Endothelial cell of umbilical vein (primary cell): ENCODE results near the gene SNCAIP. TPM values are rescaled to one million over a fixed set of nuclear protein-coding genes. Genes with fewer than 3 reads are reported as not detected.

Experiments used
- BruUV-seq: library from RNA; stranded (reverse); fragments of 400-500 nt; replicated peaks from 2 replicates; lab custom pipeline; 2021; lab: Mats Ljungman, UMichigan
- CTCF ChIA-PET: fragments of 300-600, 350-600 bp; sonication (Branson Sonifier 250); formaldehyde crosslinking; loops from one replicate; lab custom pipeline; 2021; ENCODE audit warnings: antibody characterized with exemption, inconsistent platforms; lab: Charles Lee
- POLR2A ChIA-PET: fragments of 300-600, 350-600 bp; sonication (Branson Sonifier 250); formaldehyde crosslinking; loops from one replicate; lab custom pipeline; 2021; ENCODE audit warnings: antibody characterized with exemption, inconsistent platforms; lab: Charles Lee
- DNase-seq: peaks from one replicate; pipeline ENCODE4 v3.0.0-alpha.2; 2011; ENCODE audit warnings: low read depth, low spot score
- FAIRE-seq: peaks from 2 replicates; lab custom pipeline; 2011; peaks lifted over from hg19 to GRCh38; lab: Jason Lieb, UNC
- H2AFZ ChIP-seq: 2 replicates; pipeline ENCODE4 v1.6.0; 2012; ENCODE audit warnings: low read depth, low read length, control low read depth, inconsistent platforms
- H3K27ac ChIP-seq: 2 replicates; pipeline ENCODE4 v1.5.1; 2011; ENCODE audit warnings: low read depth, mild to moderate bottlenecking, control low read depth, low read length, moderate library complexity; ENCODE audit not compliant: insufficient read depth
- H3K27me3 ChIP-seq, 2 experiments: 2 replicates each; pipeline versions ENCODE4 v1.6.0 to v1.6.1; 2011; ENCODE audit warnings: low read length in 2 of 2, mixed read lengths in 1 of 2; ENCODE audit not compliant: control insufficient read depth in 2 of 2, insufficient read depth in 2 of 2
- H3K36me3 ChIP-seq, 2 experiments: 2 replicates in 1 of 2; 3 replicates in 1 of 2; pipeline ENCODE4 v1.5.1; 2011; ENCODE audit warnings: low read length in 2 of 2, mild to moderate bottlenecking in 1 of 2, moderate library complexity in 1 of 2; ENCODE audit not compliant: control insufficient read depth in 2 of 2, insufficient read depth in 2 of 2; ENCODE audit errors: extremely low read depth in 1 of 2
- H3K4me1 ChIP-seq: 3 replicates; pipeline ENCODE4 v1.5.1; 2011; ENCODE audit warnings: mild to moderate bottlenecking, low read length; ENCODE audit not compliant: control insufficient read depth, insufficient read depth; ENCODE audit errors: extremely low read depth
- H3K4me2 ChIP-seq: 2 replicates; pipeline ENCODE4 v1.6.1; 2011; ENCODE audit warnings: low read length, control low read depth, mixed read lengths; ENCODE audit not compliant: insufficient read depth
- H3K4me3 ChIP-seq, 3 experiments: fragments of 200-600 bp in 1 of 3; sonication (generic), shearing (Covaris generic) in 1 of 3; replicated peaks in 1 of 3; 2 replicates each; pipeline ENCODE4 v1.5.1; 2011 to 2016; ENCODE audit warnings: control low read depth in 3 of 3, low read length in 3 of 3, mild to moderate bottlenecking in 2 of 3, inconsistent platforms in 1 of 3, low read depth in 1 of 3, moderate library complexity in 1 of 3; ENCODE audit not compliant: insufficient read depth in 1 of 3
- H3K79me2 ChIP-seq: 2 replicates; pipeline ENCODE4 v1.6.0; 2012; ENCODE audit warnings: low read length, inconsistent platforms; ENCODE audit not compliant: control insufficient read depth, insufficient read depth
- H3K9ac ChIP-seq: replicated peaks from 2 replicates; pipeline ENCODE3; 2011; ENCODE audit warnings: low read length, control low read depth; ENCODE audit not compliant: insufficient read depth; ENCODE audit errors: extremely low read depth
- H3K9me1 ChIP-seq: replicated peaks from 3 replicates; pipeline ENCODE4 v1.6.0; 2011; ENCODE audit warnings: mild to moderate bottlenecking, low read length; ENCODE audit not compliant: control insufficient read depth, insufficient read depth; ENCODE audit errors: extremely low read depth
- H3K9me3 ChIP-seq: replicated peaks from 2 replicates; pipeline ENCODE4 v1.5.1; 2012; ENCODE audit warnings: low read length, inconsistent platforms; ENCODE audit not compliant: control insufficient read depth, insufficient read depth
- H4K20me1 ChIP-seq: replicated peaks from 2 replicates; pipeline ENCODE3; 2011; ENCODE audit warnings: mild to moderate bottlenecking, low read length; ENCODE audit not compliant: control insufficient read depth, insufficient read depth; ENCODE audit errors: extremely low read depth
- EZH2 ChIP-seq: IDR thresholded peaks from 2 replicates; pipeline ENCODE4 v1.6.1; 2012; ENCODE audit warnings: borderline replicate concordance, low read depth, mild to moderate bottlenecking, moderate library complexity, low read length, inconsistent platforms; ENCODE audit not compliant: severe bottlenecking
- FOS ChIP-seq: IDR thresholded peaks from 2 replicates; pipeline ENCODE4 v1.6.1; 2011; ENCODE audit warnings: mild to moderate bottlenecking, low read length, moderate library complexity, borderline replicate concordance; ENCODE audit not compliant: insufficient read depth
- GATA2 ChIP-seq: IDR thresholded peaks from 2 replicates; pipeline ENCODE4 v1.7.0; 2011; ENCODE audit warnings: low read depth, mild to moderate bottlenecking, moderate library complexity, mixed read lengths, low read length; ENCODE audit not compliant: insufficient read length, insufficient read depth
- POLR2A ChIP-seq: IDR thresholded peaks from 2 replicates; pipeline ENCODE4 v1.6.1; 2012; ENCODE audit warnings: low read depth, mild to moderate bottlenecking, control low read depth, low read length
- dilution Hi-C: fragments of 300-500 bp; cut with MboI; formaldehyde crosslinking; loops from one replicate; pipeline ENCODE4 v1.15.0; 2019; ENCODE audit warnings: low sequenced_read_pairs; ENCODE audit not compliant: extremely low pct_ligation_motif_present
- intact Hi-C: fragments of 100-400 bp; cut with micrococcal nuclease; formaldehyde crosslinking; loops from one replicate; pipeline ENCODE4 v1.10.0; 2022
- polyA plus RNA-seq, 4 experiments: library from polyadenylated mRNA; depleted of rRNA in 3 of 4; stranded (reverse) in 3 of 4; unstranded in 1 of 4; fragments of >200 nt; gene quantifications; 2 replicates each; pipeline versions ENCODE4 v1.2.1 to v1.2.3, GENCODE V29; 2011 to 2012; ENCODE audit warnings: missing spikeins in 1 of 4
- total RNA-seq: library from RNA; stranded (reverse); gene quantifications from 2 replicates; pipeline ENCODE4 v1.2.3, GENCODE V29; 2021

Gene SNCAIP
- total and polyA plus RNA-seq, 2 donors (not counting 3 experiments of a cell fraction or from before 2014, with no cell fraction given), result 13.1 to 42.0 TPM

- intact Hi-C loops, result loop anchor here (10.0 kb wide), 1 partner anchor 544 kb away; the partner anchor contains the start of gene SRFBP1
- no peak overlapping the region for H2AFZ ChIP-seq
- dilution Hi-C loops, result no loop called here
- ChIA-PET CTCF (no interaction called here), POLR2A (no interaction called here)
- H3K79me2 ChIP-seq, result no peaks in the 10 kb centered on the region
- no peak overlapping the region for H3K9ac ChIP-seq
- H3K36me3 ChIP-seq, result no peaks in the 10 kb centered on the region
- H3K4me1 ChIP-seq, result no peaks in the 10 kb centered on the region
- no TSS peak for BruUV-seq
- TF ChIP-seq EZH2 (no peak), GATA2 (no peak), FOS (no peak), POLR2A (no peak)
- no peak overlapping the region for H3K4me3 ChIP-seq
- no peaks in the 10 kb centered on the region for H4K20me1 ChIP-seq
- no peaks in the 10 kb centered on the region for H3K9me3 ChIP-seq
- no peak overlapping the region for H3K4me2 ChIP-seq
- DNase-seq (peak; percentile 20), FAIRE-seq (no peak)
- H3K27ac ChIP-seq, result no peak overlapping the region
- peaks cover 0 to 3% of the 10 kb centered on the region in 2 experiments for H3K27me3 ChIP-seq
- no peaks in the 10 kb centered on the region for H3K9me1 ChIP-seq
Observed at GRCh38 chr5:122508623-122509022, 196.6 kb downstream of the SNCAIP start.

Other genes starting within 250 kb of the SNCAIP start
- gene LOX, start 234.0 kb upstream of the SNCAIP start, total RNA-seq, result 69.7 and 79.1 TPM in 2 replicates
- gene LOX, start 234.0 kb upstream of the SNCAIP start, polyA plus RNA-seq, result 39.0 and 43.5 TPM in 2 replicates
- 0.16 TPM in 1 of 2 replicates, not detected in the other for gene ZNF474, start 182.7 kb upstream of the SNCAIP start, total RNA-seq
- 0.03 TPM in 2 replicates for gene ZNF474, start 182.7 kb upstream of the SNCAIP start, polyA plus RNA-seq